ENCODE measurements around the gene CLDN19.

CLDN19 gene

DNA sequence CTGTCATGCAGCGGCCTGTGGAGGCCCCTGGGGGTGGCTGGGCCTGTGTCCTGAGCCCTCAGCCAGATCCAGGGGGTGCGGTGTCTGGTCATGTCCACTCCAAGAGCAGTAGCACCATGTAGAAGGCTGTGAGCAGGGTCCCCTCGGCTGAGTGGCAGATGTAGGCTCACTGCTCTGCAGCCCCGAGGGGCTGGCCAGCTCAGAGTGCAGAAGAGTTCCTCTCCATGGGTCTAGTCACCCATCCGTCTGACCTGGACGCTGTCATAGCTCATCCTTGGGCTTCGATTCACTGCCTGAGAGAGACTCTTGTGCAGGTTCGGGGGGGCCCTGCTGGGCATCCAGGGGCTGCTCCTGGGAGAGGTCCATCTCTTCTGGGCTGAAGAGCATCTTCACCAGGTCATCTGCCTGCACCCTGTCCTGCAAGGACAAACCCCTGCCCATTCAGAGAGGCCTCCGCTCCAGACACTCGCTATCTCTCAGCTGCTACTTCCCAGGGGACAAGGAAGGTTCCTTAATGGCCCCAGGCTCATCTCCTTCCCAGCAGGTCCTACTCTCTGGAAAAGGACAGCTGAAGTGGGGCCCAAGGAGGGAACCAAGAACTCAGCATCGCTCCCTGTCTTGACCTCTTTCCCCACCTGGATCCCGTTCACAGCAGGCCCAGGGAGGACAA is 6.5 kb upstream of the CLDN19 start:
- Histone ChIP-seq H3K9me3 (ENCODE audit: control extremely low read depth in 1 of 5, control insufficient read depth in 4 of 5, insufficient read depth in 2 of 5, low read depth in 1 of 5, low read length in 4 of 5) (no peaks in the 10 kb centered on the region), H3K36me3 (ENCODE audit: control insufficient read depth in 4 of 4, insufficient read depth in 4 of 4, low read length in 3 of 4) (peaks cover 8 to 51% (median 32%) of the 10 kb centered on the region in 4 experiments), H3K27me3 (replicated peaks in 2 of 5; ENCODE audit: control insufficient read depth in 4 of 5, insufficient read depth in 5 of 5, low read length in 4 of 5) (no peaks in the 10 kb centered on the region), H3K4me3 (ENCODE audit: control insufficient read depth in 1 of 7, extremely low read depth in 1 of 7, insufficient read depth in 4 of 7, low read depth in 2 of 7, low read length in 6 of 7) (no peak overlapping the region), H3K27ac (ENCODE audit: insufficient read depth in 1 of 2, low read depth in 1 of 2, low read length in 2 of 2, poor library complexity in 1 of 2, severe bottlenecking in 2 of 2) (no peak overlapping the region), H3K4me1 (ENCODE audit: control extremely low read depth in 1 of 4, control insufficient read depth in 4 of 4, insufficient read depth in 4 of 4, low read length in 3 of 4) (peaks cover 0 to 7% (median 0%) of the 10 kb centered on the region in 4 experiments)
- ChIA-PET POLR2A (interaction anchor here (0.6 kb wide), 1 partner anchor 489 kb away, joined by 3 read pairs; no protein-coding TSS in a partner anchor), CTCF (interaction anchor here (0.9 to 5.6 kb wide), 19 partner anchors 9 to 560 kb away, joined by 3 to 26 read pairs (median 5); partner anchors contain the start of gene P3H1)
- no peak for DNase-seq
- 96% methylated on average over 11 of the region's 12 CpGs for WGBS (ENCODE audit: insufficient coverage)

GRCh38 chr1:42745851-42746250 is 5.8 kb upstream of the CLDN19 start:
- WGBS (ENCODE audit: insufficient coverage), result 95% methylated on average over 8 of the region's 8 CpGs
- no peaks in the 10 kb centered on the region for H3K27me3 ChIP-seq (replicated peaks in 2 of 5; ENCODE audit: control insufficient read depth in 4 of 5, insufficient read depth in 5 of 5, low read length in 4 of 5)
- H3K4me1 ChIP-seq (ENCODE audit: control extremely low read depth in 1 of 4, control insufficient read depth in 4 of 4, insufficient read depth in 4 of 4, low read length in 3 of 4), result peaks cover 0 to 7% (median 0%) of the 10 kb centered on the region in 4 experiments
- ChIA-PET POLR2A (interaction anchor here (1.1 kb wide), 1 partner anchor 102 kb away, joined by 3 read pairs; no protein-coding TSS in a partner anchor), CTCF (interaction anchor here (0.9 to 5.6 kb wide), 10 partner anchors 12 to 404 kb away, joined by 3 to 26 read pairs (median 4); partner anchors contain the start of gene YBX1)
- no peak for DNase-seq
- no peak overlapping the region for H3K27ac ChIP-seq (ENCODE audit: insufficient read depth in 1 of 2, low read depth in 1 of 2, low read length in 2 of 2, poor library complexity in 1 of 2, severe bottlenecking in 2 of 2)
- H3K36me3 ChIP-seq (ENCODE audit: control insufficient read depth in 4 of 4, insufficient read depth in 4 of 4, low read length in 3 of 4), result peaks cover 8 to 50% (median 31%) of the 10 kb centered on the region in 4 experiments
- H3K9me3 ChIP-seq (ENCODE audit: control extremely low read depth in 1 of 5, control insufficient read depth in 4 of 5, insufficient read depth in 2 of 5, low read depth in 1 of 5, low read length in 4 of 5), result no peaks in the 10 kb centered on the region
- no peak overlapping the region for H3K4me3 ChIP-seq (ENCODE audit: control insufficient read depth in 1 of 7, extremely low read depth in 1 of 7, insufficient read depth in 4 of 7, low read depth in 2 of 7, low read length in 6 of 7)

GRCh38 chr1:42744148-42744413 is 4.0 kb upstream of the CLDN19 start:
- CTCF ChIA-PET, result interaction anchor here (5.6 kb wide), 1 partner anchor 14 kb away, joined by 26 read pairs; no protein-coding TSS in a partner anchor
- H3K4me3 ChIP-seq (ENCODE audit: control insufficient read depth in 1 of 7, extremely low read depth in 1 of 7, insufficient read depth in 4 of 7, low read depth in 2 of 7, low read length in 6 of 7), result no peak overlapping the region
- no peaks in the 10 kb centered on the region for H3K9me3 ChIP-seq (ENCODE audit: control extremely low read depth in 1 of 5, control insufficient read depth in 4 of 5, insufficient read depth in 2 of 5, low read depth in 1 of 5, low read length in 4 of 5)
- H3K27me3 ChIP-seq (replicated peaks in 2 of 5; ENCODE audit: control insufficient read depth in 4 of 5, insufficient read depth in 5 of 5, low read length in 4 of 5), result no peaks in the 10 kb centered on the region
- 92% methylated on average over 6 of the region's 9 CpGs for WGBS (ENCODE audit: insufficient coverage)
- H3K4me1 ChIP-seq (ENCODE audit: control extremely low read depth in 1 of 4, control insufficient read depth in 4 of 4, insufficient read depth in 4 of 4, low read length in 3 of 4), result peaks cover 0 to 4% (median 1%) of the 10 kb centered on the region in 4 experiments
- no peak overlapping the region for H3K27ac ChIP-seq (ENCODE audit: insufficient read depth in 1 of 2, low read depth in 1 of 2, low read length in 2 of 2, poor library complexity in 1 of 2, severe bottlenecking in 2 of 2)
- no peak for DNase-seq
- peaks cover 3 to 37% (median 23%) of the 10 kb centered on the region in 4 experiments for H3K36me3 ChIP-seq (ENCODE audit: control insufficient read depth in 4 of 4, insufficient read depth in 4 of 4, low read length in 3 of 4)
- POLR2A ChIA-PET, result no interaction called here

DNA sequence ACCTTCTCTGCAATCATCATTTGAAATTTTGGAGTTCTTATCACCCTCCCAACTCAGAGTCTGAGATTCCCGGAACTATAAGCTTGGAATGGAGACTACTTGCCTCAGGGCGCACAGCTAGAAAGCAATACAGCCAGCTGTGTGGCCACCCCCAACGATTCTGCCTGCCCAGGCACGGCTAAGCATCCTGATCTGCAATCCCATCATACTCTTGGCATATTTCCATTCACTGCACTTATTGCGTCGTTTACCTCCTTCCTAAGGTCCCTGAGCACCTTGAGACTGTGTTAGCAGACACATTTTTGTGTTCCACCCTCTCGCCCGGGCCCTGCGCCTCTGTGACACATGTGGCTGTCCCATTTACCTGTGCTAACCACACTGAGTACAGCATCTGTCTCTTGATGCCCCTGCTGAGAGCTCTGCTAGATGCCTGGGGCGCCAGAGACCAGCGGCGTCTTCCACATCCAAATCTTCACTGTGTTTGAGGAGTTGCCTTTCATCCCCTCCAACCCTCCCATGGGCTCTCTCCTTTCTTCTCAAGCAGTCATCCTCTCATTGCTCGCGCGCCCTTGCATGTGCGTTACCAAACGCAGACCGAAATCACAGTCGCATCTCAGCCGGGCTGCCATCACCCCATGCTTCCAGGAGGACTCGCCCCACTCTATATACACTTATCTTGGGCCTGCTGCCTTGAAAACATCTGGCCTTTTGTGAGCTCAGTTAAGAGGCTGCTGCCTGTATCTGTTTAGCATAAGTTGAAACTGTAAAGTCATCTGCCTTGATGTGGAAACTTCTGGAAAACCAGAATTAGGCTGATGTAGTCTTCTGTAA is 3.5 kb upstream of the CLDN19 start:
- WGBS (ENCODE audit: insufficient coverage), result 93% methylated on average over 18 of the region's 21 CpGs
- Histone ChIP-seq H3K27ac (ENCODE audit: insufficient read depth in 1 of 2, low read depth in 1 of 2, low read length in 2 of 2, poor library complexity in 1 of 2, severe bottlenecking in 2 of 2) (no peak overlapping the region), H3K9me3 (ENCODE audit: control extremely low read depth in 1 of 5, control insufficient read depth in 4 of 5, insufficient read depth in 2 of 5, low read depth in 1 of 5, low read length in 4 of 5) (no peaks in the 10 kb centered on the region), H3K4me1 (ENCODE audit: control extremely low read depth in 1 of 4, control insufficient read depth in 4 of 4, insufficient read depth in 4 of 4, low read length in 3 of 4) (peaks cover 0 to 3% (median 1%) of the 10 kb centered on the region in 4 experiments), H3K4me3 (ENCODE audit: control insufficient read depth in 1 of 7, extremely low read depth in 1 of 7, insufficient read depth in 4 of 7, low read depth in 2 of 7, low read length in 6 of 7) (no peak overlapping the region), H3K27me3 (replicated peaks in 2 of 5; ENCODE audit: control insufficient read depth in 4 of 5, insufficient read depth in 5 of 5, low read length in 4 of 5) (no peaks in the 10 kb centered on the region), H3K36me3 (ENCODE audit: control insufficient read depth in 4 of 4, insufficient read depth in 4 of 4, low read length in 3 of 4) (peaks cover 0 to 32% (median 20%) of the 10 kb centered on the region in 4 experiments)
- DNase-seq, result no peak
- ChIA-PET CTCF (interaction anchor here (1.4 to 5.6 kb wide), 2 partner anchors 8 to 15 kb away, joined by 4 to 26 read pairs; no protein-coding TSS in a partner anchor), POLR2A (no interaction called here)

- no peaks in the 10 kb centered on the region for H3K9me3 ChIP-seq (ENCODE audit: control extremely low read depth in 1 of 5, control insufficient read depth in 4 of 5, insufficient read depth in 2 of 5, low read depth in 1 of 5, low read length in 4 of 5)
- CTCF ChIA-PET, result interaction anchor here (1.4 to 5.6 kb wide), 2 partner anchors 9 to 16 kb away, joined by 4 to 26 read pairs; no protein-coding TSS in a partner anchor
- 98% methylated on average over 8 of the region's 9 CpGs for WGBS (ENCODE audit: insufficient coverage)
- DNase-seq, result no peak
- H3K36me3 ChIP-seq (ENCODE audit: control insufficient read depth in 4 of 4, insufficient read depth in 4 of 4, low read length in 3 of 4), result peaks cover 0 to 24% (median 14%) of the 10 kb centered on the region in 4 experiments
- POLR2A ChIA-PET, result no interaction called here
- H3K4me1 ChIP-seq (ENCODE audit: control extremely low read depth in 1 of 4, control insufficient read depth in 4 of 4, insufficient read depth in 4 of 4, low read length in 3 of 4), result peaks cover 0 to 8% (median 7%) of the 10 kb centered on the region in 4 experiments
- no peak overlapping the region for H3K27ac ChIP-seq (ENCODE audit: insufficient read depth in 1 of 2, low read depth in 1 of 2, low read length in 2 of 2, poor library complexity in 1 of 2, severe bottlenecking in 2 of 2)
- H3K4me3 ChIP-seq (ENCODE audit: control insufficient read depth in 1 of 7, extremely low read depth in 1 of 7, insufficient read depth in 4 of 7, low read depth in 2 of 7, low read length in 6 of 7), result no peak overlapping the region
- H3K27me3 ChIP-seq (replicated peaks in 2 of 5; ENCODE audit: control insufficient read depth in 4 of 5, insufficient read depth in 5 of 5, low read length in 4 of 5), result no peaks in the 10 kb centered on the region
Measured at GRCh38 chr1:42742617-42743316, 2.7 kb upstream of the CLDN19 start.

DNA sequence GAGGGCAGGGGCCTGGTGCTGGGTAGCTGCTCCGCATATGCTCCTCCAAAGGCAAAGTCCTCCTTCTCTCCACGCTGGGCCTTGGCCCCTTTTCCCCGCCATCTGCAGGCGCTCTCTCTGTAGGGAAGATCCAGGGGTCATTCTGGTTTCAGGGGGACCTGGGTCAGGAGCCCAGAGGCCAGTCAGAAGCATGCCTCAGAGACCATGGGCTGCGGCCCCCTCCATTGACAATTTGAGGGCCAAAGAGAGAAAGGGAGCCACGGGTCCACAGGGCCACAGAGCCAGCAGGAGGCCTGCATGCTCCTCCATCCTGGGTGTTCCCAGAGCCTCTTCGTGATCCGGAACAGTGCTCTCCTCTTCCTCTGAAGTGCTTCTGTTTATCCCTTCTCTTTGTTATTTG is 2.1 kb upstream of the CLDN19 start:
- Histone ChIP-seq H3K27ac (ENCODE audit: insufficient read depth in 1 of 2, low read depth in 1 of 2, low read length in 2 of 2, poor library complexity in 1 of 2, severe bottlenecking in 2 of 2) (no peak overlapping the region), H3K4me1 (ENCODE audit: control extremely low read depth in 1 of 4, control insufficient read depth in 4 of 4, insufficient read depth in 4 of 4, low read length in 3 of 4) (peaks cover 0 to 14% (median 13%) of the 10 kb centered on the region in 4 experiments), H3K27me3 (replicated peaks in 2 of 5; ENCODE audit: control insufficient read depth in 4 of 5, insufficient read depth in 5 of 5, low read length in 4 of 5) (no peaks in the 10 kb centered on the region), H3K9me3 (ENCODE audit: control extremely low read depth in 1 of 5, control insufficient read depth in 4 of 5, insufficient read depth in 2 of 5, low read depth in 1 of 5, low read length in 4 of 5) (no peaks in the 10 kb centered on the region), H3K36me3 (ENCODE audit: control insufficient read depth in 4 of 4, insufficient read depth in 4 of 4, low read length in 3 of 4) (peaks cover 0 to 18% (median 9%) of the 10 kb centered on the region in 4 experiments), H3K4me3 (ENCODE audit: control insufficient read depth in 1 of 7, extremely low read depth in 1 of 7, insufficient read depth in 4 of 7, low read depth in 2 of 7, low read length in 6 of 7) (no peak overlapping the region)
- no peak for DNase-seq
- ChIA-PET POLR2A (no interaction called here), CTCF (interaction anchor here (1.4 kb wide), 1 partner anchor 10 kb away, joined by 4 read pairs; no protein-coding TSS in a partner anchor)
- WGBS (ENCODE audit: insufficient coverage), result 97% methylated on average over 2 of the region's 8 CpGs
